ENCODE data around the gene LGALS12. TPM values are rescaled to one million over a fixed set of nuclear protein-coding genes. Genes with fewer than 3 reads are reported as not detected.
"Not testable (repeated sequence)": the region's sequence is repeated elsewhere in the genome, so short reads cannot be mapped to it uniquely, and the experiment has no call there.

The LGALS12 gene
- total RNA-seq, 1 donor from 2014 or later: 0.08 TPM

DNA sequence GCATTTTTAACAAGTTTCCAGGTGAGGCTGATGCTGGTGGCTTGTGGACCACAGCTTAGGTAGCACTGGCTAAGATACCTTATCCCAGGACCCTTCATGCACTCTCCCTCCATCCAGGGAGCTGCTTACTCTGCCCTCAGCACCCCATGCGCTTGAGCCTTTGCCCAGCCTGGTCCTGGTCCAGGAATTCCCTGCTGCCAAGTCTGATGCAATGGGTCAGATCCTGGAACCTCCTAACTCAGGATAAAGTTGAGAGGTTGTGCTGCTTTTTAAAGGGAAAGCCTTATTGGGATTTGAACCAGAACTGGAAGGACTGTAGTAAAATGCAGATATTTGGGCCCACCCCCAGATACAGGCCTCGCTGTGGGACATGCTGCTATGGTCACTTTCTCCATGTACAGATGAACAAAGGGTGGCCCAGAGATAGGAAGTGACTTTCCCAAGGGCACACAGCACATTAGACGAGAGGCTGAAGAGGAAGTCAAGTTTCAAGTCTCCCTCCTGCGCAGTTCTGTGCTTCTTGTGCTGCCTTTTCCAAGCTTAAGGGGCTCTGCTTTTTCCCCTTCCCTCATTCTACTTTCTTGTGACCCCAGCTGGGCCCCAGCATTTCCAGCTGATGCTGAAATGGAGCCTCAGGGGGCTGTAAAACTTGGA is 824 bp upstream of the LGALS12 start:
- no peak for DNase-seq (ENCODE audit: low read depth)

DNA sequence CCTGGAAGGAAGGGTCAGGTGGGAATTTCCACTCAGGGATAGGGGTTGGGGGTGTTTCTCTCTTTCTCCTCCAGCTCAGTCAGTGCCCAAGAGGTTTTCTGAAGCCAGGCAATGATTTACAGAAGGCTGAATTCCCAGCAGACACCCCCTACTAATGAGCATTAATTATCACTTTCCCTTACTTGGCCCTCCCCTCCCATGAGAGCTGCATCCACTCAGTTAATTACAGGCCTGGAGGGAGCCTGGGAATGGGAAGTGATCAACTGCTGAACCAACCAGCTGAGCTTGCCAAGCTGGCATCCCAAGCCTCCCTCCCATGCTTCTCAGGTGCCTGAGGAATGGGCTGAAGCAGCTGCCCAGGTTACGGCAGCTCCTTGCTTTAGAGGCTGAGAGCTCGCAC is 992 bp downstream of the LGALS12 start:
- no peak for DNase-seq (ENCODE audit: low read depth)

DNA sequence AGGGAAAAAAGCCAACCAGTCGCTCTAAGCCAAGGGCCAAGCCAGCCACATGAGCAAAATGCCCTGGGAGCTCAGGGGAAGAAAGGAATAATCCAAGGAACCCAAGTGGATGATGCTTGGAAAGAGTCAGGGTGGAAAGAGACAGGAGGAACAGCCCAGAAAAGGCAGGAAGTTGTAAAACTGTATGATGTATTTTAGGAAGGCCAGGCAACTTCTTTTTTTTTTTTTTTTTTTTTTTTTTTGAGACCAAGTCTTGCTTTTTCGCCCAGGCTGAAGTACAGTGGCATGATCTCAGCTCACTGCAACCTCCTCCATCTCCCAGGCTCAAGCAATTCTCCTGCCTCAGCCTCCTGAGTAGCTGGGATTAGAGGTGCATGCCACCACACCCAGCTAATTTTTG is 1.6 kb downstream of the LGALS12 start:
- no peak for DNase-seq (ENCODE audit: low read depth)

DNA sequence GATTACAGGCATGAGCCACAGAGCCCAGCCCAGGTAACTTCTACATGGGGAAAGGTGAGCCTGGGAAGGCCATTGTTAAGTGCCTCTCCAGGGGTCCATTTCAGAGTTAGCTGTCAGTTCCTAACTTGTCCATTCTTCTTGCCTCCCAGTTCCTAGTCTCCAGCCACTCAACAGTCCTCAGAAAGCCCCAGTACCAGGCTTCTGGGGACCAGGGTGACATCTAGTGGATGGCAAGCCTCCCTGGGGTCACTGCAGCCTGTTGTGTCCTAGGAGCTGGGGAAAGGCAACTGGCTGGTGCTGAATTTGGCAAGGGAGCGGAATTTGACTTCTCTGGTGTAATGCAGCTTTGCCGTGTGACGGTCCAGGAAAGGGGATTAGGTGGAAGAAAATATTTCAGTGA is 2.1 kb downstream of the LGALS12 start:
- peak; percentile 86 for DNase-seq (ENCODE audit: low read depth)

DNA sequence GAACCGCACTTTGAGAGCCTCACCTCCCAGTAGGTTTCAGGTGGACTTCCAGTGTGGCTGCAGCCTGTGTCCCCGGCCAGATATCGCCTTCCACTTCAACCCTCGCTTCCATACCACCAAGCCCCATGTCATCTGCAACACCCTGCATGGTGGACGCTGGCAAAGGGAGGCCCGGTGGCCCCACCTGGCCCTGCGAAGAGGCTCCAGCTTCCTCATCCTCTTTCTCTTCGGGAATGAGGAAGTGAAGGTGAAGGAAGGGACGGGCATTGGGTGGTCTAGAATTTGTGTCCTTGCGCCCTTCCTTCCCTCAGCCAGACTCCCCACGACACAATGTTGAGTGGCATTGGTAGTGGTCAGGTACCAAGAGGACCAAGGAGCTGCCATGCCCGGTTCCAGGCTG is 2.9 kb downstream of the LGALS12 start:
- no peak for DNase-seq (ENCODE audit: low read depth)

DNA sequence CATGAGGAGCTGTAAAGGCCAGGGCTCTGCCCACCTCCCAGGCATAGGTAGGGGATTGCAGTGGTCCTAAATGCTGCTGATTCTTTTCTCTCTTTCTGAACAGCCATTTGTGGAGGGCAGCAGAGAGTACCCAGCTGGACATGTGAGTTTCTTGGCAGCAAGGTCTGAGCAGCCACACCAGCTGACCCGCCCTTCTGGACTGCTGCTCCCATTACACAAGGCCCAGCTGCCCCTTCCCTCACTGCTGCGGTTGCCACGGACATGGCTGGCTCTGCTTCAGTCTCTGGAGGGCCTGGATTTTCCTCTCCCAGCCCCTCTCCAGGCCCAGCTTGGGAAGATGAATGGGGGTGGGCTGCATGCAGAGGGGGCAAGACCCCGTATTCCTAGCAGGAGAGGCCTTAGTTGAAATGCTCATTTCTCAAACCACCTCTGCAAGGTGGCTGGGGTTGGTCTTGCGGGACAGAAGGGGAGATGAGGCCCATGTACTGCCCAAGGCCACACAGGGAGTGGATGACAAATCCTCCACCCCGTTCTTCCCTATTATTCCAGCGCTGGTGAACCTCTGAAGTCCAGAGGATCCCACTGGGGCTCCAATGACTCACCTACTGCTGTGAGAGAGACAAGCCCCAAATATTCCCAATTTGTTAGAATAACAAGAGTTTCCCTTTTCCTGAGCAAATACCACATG is 4.6 kb downstream of the LGALS12 start:
- DNase-seq (ENCODE audit: low read depth): peak; percentile 96

DNA sequence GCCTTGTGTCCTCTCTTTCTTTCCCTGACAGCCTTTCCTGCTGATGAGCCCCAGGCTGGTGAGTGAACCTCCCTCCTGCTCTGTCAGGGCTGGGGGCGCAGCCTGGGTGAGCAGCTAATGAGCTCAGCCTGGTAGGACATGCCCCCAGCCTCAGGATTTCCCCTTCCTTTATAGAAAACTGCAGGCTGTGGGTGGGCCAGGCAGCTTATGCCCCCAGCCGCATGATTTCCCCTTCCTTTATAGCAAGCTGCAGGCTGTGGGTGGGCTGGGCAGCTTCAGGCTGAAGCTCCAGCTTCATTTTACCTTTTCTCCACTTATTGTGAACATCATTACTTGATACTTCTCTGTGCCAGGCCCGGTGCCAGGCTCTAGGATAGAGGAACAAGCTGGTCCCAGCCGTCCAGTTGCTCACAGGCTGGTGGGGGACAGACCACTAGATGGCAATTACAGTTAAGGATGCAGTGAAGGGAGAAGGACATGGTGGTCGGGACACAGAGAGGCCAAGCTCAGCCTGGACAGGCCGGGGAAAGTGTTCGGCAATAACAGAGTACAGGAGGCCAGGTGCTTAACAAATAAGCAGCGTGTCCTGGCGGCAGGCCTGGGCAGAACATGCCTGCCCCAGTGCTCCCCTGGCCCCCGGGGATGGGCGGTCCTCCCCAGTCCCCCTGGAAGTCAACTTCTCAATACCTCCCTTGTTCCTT is 5.3 kb downstream of the LGALS12 start:
- peak; percentile 56 for DNase-seq (ENCODE audit: low read depth)

DNA sequence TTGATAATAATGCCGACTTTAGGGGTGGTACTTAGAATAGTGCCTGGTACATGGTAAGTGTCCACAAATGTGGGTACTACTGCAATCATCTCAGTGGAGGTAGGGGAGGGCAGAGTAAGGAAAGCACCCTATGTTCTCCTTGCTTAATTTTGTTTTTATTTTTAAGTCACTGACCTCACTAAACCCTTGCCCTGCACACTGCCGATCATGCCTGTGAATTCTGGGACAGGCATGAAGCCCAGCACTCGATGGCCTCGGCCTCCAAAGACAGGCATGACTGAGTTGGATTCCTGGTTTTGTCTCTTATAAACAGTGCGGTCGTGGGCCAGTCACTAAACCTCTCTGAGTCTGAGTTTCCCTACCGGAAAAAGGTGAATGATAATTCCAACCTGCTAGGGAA is 6.9 kb downstream of the LGALS12 start:
- DNase-seq (ENCODE audit: low read depth): no peak

DNA sequence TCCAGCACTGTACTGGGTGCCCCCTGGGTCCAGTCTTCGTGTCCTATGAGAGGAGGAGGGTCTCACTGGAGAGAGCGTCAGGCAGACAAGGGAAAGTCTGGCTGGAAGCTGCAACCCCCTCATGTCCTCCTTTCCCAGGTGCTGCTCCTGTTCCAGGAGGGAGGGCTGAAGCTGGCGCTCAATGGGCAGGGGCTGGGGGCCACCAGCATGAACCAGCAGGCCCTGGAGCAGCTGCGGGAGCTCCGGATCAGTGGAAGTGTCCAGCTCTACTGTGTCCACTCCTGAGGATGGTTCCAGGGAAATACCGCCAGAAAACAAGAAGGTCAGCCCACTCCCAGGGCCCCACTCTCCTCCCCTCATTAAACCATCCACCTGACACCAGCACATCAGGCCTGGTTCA is 10.2 kb downstream of the LGALS12 start:
- DNase-seq (ENCODE audit: low read depth): no peak

DNA sequence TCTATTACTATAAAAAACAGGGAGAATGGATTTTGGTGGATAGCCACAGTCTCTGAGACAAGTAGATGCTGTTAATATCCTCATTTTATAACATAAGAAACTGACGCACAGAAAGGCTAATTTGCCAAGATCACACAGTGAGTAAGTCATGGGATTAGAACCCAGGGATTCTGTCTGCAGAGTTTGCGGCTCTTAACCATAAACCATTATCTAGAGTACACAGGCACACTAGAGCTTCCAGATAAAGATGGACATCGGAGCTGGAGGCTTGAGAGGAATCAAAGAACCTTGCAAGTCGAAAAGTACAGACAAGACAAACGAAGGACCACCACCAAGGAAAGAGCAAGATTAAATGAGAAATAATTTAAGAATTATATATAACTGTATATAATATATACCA is 11.3 kb downstream of the LGALS12 start:
- DNase-seq (ENCODE audit: low read depth): no peak

DNA sequence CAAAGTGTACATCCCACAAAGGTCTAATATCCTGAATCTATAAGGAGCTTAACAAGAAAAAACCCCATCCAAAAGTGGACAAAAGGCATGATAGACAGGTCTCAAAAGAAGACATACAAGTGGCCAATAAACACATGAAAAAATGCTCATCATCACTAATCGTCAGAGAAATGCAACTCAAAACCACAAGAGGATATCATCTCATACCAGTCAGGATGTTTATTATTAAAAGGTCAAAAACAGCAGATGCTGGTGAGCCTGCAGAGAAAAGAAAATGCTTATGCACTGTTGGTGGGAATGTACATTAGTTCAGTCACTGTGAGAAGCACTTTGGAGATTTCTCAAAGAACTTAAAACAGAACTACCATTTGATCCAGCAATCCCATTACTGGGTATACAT is 12.7 kb downstream of the LGALS12 start:
- DNase-seq (ENCODE audit: low read depth): peak; percentile 63

DNA sequence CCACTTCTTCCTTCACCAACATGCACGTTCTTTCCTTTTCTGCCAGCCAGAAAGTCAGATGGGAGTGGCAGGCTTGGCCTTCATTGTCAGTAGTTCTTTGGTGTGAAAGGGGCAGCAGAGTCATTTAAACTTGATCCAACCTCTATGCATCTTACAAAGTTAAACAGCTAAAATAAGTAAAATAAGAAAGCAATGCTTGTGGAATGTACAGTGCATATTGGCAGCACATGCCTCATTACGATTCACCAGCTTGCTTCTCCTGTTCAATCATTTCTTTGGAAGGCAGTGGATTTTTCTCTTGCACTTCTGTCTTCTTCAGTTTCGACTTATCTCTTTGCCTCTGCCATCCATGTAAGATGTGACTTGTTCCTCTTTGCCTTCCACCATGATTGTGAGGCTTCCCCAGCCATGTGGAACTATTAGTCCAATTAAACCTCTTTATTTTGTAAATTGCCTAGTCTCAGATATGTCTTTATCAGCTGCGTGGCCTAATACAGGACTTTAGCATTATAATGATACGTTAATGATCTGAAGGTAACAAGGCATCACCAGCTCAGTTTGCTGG is 14.8 kb downstream of the LGALS12 start:
- DNase-seq (ENCODE audit: low read depth): no peak

DNA sequence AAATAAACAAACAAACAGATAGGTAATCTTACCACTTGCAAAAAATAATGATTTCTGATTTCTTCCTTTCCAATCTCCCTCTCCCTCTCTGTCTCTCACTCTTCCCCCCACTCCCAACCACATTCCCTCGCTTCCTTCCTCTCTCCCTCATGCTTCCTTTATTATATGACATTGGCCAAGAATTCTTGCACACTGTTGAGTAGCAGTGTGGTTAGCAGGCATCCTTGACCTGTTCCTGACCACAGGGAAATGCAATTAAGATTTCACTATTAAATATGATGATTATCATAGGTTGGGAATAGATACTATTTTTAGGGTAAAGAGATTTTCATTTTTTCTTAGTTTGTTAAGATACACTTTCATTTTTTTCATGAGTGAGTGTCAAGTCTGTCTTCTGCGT is 16.0 kb downstream of the LGALS12 start:
- no peak for DNase-seq (ENCODE audit: low read depth)

DNA sequence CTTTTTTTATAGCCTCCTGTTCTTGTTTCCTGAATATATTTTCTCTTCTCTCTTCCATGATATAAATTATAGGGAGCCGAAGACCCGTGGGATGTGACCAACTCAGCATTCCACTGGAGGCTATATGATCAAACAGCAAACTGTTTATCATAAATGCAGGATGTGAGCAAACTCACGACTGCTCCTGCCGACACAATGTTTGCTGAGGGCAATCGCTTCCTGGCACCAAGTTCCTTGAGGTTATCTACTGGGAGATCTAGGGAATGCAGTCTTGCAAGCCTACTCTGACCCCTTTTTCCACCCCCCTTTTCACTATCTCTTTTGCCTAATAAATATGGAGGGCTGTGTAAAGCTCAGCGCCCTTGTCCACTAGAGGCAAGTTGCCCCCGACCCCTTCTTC is 17.3 kb downstream of the LGALS12 start:
- DNase-seq (ENCODE audit: low read depth): no peak

DNA sequence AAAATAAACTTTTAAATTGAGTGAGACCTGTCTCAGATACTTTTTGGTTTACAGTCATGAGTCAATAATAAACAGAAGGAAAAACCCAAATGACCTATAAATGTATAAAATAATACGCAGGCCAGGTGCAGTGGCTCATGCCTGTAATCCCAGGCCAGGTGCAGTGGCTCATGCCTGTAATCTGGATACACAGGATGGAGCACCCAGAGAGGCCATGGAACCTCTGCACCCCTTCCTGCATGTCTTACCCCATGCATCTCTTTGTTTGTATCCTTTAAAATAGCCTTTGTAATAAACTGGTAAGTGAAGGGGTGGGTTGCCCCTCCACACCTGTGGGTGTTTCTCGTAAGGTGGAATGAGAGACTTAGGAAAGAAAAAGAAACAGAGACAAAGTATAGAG is 21.8 kb downstream of the LGALS12 start:
- no peak for DNase-seq (ENCODE audit: low read depth)

DNA sequence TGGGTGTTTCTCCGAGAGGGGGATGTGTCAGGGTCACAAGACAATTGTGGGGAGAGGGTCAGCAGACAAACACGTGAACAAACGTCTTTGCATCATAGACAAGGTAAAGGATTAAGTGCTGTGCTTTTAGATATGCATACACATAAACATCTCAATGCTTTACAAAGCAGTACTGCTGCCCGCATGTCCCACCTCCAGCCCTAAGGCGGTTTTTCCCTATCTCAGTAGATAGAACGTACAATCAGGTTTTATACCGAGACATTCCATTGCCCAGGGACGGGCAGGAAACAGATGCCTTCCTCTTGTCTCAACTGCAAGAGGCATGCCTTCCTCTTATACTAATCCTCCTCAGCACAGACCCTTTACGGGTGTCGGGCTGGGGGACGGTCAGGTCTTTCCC is 22.3 kb downstream of the LGALS12 start:
- not testable (repeated sequence) for DNase-seq (ENCODE audit: low read depth)

DNA sequence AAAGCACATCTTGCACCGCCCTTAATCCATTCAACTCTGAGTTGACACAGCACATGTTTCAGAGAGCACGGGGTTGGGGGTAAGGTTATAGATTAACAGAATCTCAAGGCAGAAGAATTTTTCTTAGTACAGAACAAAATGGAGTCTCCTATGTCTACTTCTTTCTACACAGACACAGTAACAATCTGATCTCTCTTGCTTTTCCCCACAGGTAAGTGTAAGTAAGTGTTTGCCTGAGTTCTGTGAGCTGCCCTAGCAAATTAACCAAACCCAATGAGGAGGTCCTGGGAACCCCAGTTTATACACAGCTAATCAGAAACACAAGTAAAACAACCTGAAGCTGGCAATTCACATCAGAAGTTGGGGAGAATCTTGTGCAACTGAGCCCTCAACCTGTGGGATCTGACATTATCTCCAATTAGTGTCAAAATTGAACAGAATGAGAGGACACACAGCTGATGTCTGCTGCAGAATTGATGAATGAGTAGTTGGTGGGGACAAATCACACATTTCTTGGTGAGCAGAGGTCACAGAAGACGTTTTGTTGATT is 22.9 kb downstream of the LGALS12 start:
- not testable (repeated sequence) for DNase-seq (ENCODE audit: low read depth)

DNA sequence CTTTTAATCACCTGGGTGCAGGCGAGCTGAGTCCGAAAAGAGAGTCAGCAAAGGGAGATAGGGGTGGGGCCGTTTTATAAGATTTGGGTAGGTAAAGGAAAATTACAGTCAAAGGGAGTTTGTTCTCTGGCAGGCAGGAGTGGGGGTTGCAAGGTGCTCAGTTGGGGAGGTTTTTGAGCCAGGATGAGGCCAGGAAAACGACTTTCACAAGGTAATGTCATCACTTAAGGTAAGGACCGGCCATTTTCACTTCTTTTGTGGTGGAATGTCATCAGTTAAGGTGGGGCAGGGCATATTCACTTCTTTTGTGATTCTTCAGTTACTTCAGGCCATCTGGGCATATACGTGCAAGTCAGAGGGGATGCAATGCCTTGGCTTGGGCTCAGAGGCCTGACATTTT is 23.5 kb downstream of the LGALS12 start:
- not testable (repeated sequence) for DNase-seq (ENCODE audit: low read depth)

DNA sequence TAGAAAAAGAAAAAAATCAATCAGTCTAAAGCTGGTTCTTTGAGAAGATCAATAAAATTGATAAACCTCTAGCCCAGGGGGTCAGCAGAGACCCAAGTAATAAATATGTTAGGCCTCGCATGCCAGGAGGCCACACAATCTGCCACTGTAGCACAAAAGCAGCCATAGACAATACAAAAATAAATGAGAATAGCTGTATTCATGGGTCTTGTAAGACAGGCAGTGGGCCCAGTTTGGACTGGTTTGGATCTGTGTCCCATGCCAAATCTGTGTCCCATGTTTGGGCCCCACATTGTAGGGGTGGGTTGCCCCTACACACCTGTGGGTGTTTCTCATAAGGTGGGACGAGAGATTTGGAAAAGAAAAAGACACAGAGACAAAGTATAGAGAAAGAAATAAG is 24.1 kb downstream of the LGALS12 start:
- DNase-seq (ENCODE audit: low read depth): no peak

DNA sequence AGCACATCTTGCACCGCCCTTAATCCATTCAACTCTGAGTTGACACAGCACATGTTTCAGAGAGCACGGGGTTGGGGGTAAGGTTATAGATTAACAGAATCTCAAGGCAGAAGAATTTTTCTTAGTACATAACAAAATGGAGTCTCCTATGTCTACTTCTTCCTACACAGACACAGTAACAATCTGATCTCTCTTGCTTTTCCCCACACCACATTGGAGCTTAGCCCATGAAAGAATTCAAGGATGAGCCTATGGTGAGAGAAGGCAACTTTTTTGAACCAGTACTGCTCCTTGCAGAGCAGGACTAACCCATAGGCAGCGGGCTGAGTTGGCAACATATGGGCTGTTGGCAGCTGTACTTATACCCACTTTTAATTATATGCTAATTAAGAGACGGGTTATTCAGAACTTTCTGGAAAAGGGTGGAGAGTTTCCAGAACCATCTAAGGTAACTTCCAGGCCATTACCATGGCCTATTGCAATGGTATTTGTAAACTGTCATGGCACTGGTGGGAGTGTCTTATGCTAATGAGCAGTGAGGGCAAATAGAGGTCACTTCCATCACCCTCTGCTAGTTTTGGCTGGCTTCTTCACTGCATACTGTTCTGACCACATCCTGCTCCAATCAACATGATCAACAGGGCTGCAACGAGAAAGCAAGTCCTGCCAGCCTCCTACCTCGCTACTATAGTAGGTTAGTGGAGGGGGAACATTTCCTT is 25.3 kb downstream of the LGALS12 start:
- DNase-seq (ENCODE audit: low read depth): peak; percentile 46

DNA sequence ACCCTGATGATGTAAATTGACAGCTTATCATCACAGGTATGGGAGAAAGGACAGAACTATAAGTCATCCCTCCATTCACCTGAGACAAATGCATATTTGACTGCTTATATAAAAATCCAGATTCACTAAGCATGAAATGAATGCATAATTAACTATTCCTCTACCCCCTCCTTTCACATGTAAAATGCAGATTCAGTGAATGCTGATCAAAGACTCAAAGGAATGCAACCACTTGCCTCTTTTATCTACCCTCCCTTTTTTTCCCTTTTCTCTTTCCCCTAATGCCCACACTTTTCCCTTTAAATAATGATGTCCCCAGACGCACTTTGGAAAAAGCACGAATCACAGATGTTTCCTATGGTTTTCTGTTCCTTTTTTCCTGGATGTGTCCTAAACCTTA is 26.2 kb downstream of the LGALS12 start:
- no peak for DNase-seq (ENCODE audit: low read depth)

Data from myocyte (in vitro differentiated cells).